Ovary (tissue), 3 donors: ENCODE measurements around the gene TEN1.

ENCODE experiments used
- CTCF ChIP-seq, 3 donors: fragments of 450-650 bp in 2 of 3; fragments of 200-600 bp in 1 of 3; IDR thresholded peaks; one replicate each; pipeline versions ENCODE4 v1.5.1 to v1.8.0; 2016 to 2022; ENCODE audit warnings: antibody characterized with exemption in 3 of 3, mild to moderate bottlenecking in 1 of 3
- POLR2A ChIP-seq: fragments of 450-650 bp; IDR thresholded peaks from one replicate; pipeline ENCODE4 v1.6.1; 2017; ENCODE audit warnings: antibody characterized with exemption, mild to moderate bottlenecking, moderate library complexity
- donor health status: DM: no; HTN: no; CAD: no.

GRCh38 chr17:76024353-76024752 lies 45.3 kb downstream of the TEN1 start:
- TF ChIP-seq POLR2A (no peak), CTCF (IDR thresholded peaks at IDR 0.05) (no peak)
